Measurements from ENCODE around the gene SLC8A3. TPM values are rescaled to one million over a fixed set of nuclear protein-coding genes. Genes with fewer than 3 reads are reported as not detected.

Gene SLC8A3
- total RNA-seq, 2 donors from 2014 or later = under 0.01 to 0.66 TPM

DNA sequence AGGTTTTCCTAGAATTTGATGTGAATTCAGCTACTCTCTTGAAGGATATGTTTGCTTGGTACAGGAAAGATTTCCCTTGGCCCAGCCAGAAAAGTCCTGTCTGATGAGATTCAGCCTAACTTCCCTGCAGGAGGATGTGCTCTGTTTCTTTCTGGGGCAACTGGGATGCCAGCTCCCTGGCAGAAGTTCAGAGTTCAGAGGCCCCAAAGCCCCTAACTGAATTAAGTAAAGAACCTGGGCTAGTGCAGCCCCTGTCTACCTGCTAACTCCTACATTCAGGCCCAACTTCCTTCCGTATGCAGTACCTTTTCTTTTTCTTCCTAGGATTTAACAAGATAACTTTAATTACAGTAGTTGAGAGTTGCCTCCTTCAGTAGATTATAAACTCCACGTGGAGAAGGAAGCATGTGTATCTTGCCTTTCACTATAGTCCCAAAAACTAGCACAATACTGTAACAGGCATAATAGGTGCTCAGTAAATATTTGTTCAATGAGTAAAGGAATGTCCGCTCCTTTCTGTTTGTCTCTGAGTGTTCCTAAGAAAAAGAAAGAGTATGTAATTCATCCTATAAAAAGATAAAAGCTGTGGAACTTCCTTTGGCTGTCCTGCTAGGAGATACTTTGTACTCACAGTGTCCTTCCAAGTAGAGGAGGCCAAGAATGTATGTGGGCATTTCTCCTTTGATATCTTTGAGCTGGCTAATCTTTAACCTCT lies 141.0 kb downstream of the SLC8A3 start:
- DNase-seq (no peak), ATAC-seq (peak; percentile 48)
- Histone ChIP-seq H3K27ac (no peak overlapping the region), H3K27me3 (no peaks in the 10 kb centered on the region), H3K4me1 (peaks cover 24% of the 10 kb centered on the region), H3K9me3 (no peaks in the 10 kb centered on the region), H3K4me3 (no peak overlapping the region), H3K36me3 (replicated peaks in 1 of 2; ENCODE audit: insufficient read depth in 1 of 2, low read depth in 2 of 2) (no peaks in the 10 kb centered on the region)
- 21 to 31% methylated on average over 3 of the region's 3 CpGs for WGBS, 2 donors
- intact Hi-C loops (cut with DNase I) = no loop called here
- TF ChIP-seq, protein P1, sequence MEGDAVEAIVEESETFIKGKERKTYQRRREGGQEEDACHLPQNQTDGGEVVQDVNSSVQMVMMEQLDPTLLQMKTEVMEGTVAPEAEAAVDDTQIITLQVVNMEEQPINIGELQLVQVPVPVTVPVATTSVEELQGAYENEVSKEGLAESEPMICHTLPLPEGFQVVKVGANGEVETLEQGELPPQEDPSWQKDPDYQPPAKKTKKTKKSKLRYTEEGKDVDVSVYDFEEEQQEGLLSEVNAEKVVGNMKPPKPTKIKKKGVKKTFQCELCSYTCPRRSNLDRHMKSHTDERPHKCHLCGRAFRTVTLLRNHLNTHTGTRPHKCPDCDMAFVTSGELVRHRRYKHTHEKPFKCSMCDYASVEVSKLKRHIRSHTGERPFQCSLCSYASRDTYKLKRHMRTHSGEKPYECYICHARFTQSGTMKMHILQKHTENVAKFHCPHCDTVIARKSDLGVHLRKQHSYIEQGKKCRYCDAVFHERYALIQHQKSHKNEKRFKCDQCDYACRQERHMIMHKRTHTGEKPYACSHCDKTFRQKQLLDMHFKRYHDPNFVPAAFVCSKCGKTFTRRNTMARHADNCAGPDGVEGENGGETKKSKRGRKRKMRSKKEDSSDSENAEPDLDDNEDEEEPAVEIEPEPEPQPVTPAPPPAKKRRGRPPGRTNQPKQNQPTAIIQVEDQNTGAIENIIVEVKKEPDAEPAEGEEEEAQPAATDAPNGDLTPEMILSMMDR (IDR thresholded peaks at IDR 0.05) = no peak
- no peak for TF ChIP-seq POLR2A (IDR thresholded peaks at IDR 0.05)

GRCh38 chr14:70045844-70046535 lies 142.8 kb downstream of the SLC8A3 start:
- no peak overlapping the region for H3K27ac ChIP-seq
- no peaks in the 10 kb centered on the region for H3K27me3 ChIP-seq
- peak; percentile 95 for ATAC-seq
- H3K36me3 ChIP-seq (replicated peaks in 1 of 2; ENCODE audit: insufficient read depth in 1 of 2, low read depth in 2 of 2) = no peaks in the 10 kb centered on the region
- peak; percentile 85 to 90 (median 86) for DNase-seq
- 13% methylated on average over 21 to 22 of the region's 22 CpGs for WGBS, 2 donors
- H3K4me1 ChIP-seq = peaks cover 24% of the 10 kb centered on the region
- TF ChIP-seq, protein P1 (IDR thresholded peaks at IDR 0.05) = peak; percentile 67 to 94 (median 92)
- TF ChIP-seq POLR2A (IDR thresholded peaks at IDR 0.05) = no peak
- H3K4me3 ChIP-seq = no peak overlapping the region
- intact Hi-C loops (cut with DNase I) = no loop called here
- H3K9me3 ChIP-seq = no peaks in the 10 kb centered on the region

DNA sequence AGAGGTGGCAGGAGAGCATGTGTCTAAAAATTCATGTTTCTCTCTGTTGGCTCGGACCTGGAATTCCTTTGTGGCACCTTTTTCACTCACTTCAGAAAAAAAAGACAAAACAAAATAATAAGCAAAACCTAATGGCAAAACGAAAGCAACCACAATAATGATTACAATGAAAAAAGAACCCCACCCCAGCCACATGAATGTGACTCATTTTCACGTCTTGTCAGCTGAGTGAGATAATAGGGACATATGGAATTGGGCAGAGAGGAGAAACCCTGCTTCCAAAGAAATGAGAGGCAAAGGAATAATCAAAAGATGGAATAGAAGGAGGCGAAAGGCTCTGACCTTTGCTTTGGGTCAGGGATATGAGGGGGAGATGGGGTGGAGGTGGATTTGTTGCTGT lies 143.4 kb downstream of the SLC8A3 start:
- H3K36me3 ChIP-seq (replicated peaks in 1 of 2; ENCODE audit: insufficient read depth in 1 of 2, low read depth in 2 of 2) = no peaks in the 10 kb centered on the region
- intact Hi-C loops (cut with DNase I) = no loop called here
- no peaks in the 10 kb centered on the region for H3K9me3 ChIP-seq
- peaks cover 24% of the 10 kb centered on the region for H3K4me1 ChIP-seq
- no peak for TF ChIP-seq POLR2A (IDR thresholded peaks at IDR 0.05)
- TF ChIP-seq, protein P1 (IDR thresholded peaks at IDR 0.05) = no peak
- no peak for ATAC-seq
- no peaks in the 10 kb centered on the region for H3K27me3 ChIP-seq
- 61 to 65% methylated on average over 4 of the region's 4 CpGs for WGBS, 2 donors
- H3K4me3 ChIP-seq = no peak overlapping the region
- no peak overlapping the region for H3K27ac ChIP-seq
- DNase-seq = no peak

GRCh38 chr14:70043001-70043400 lies 145.8 kb downstream of the SLC8A3 start:
- no peaks in the 10 kb centered on the region for H3K9me3 ChIP-seq
- intact Hi-C loops (cut with DNase I) = no loop called here
- no peaks in the 10 kb centered on the region for H3K36me3 ChIP-seq (replicated peaks in 1 of 2; ENCODE audit: insufficient read depth in 1 of 2, low read depth in 2 of 2)
- TF ChIP-seq POLR2A (IDR thresholded peaks at IDR 0.05) = no peak
- TF ChIP-seq, protein P1 (IDR thresholded peaks at IDR 0.05) = no peak
- H3K4me3 ChIP-seq = no peak overlapping the region
- ATAC-seq (no peak), DNase-seq (no peak)
- peaks cover 15% of the 10 kb centered on the region for H3K4me1 ChIP-seq
- no peaks in the 10 kb centered on the region for H3K27me3 ChIP-seq
- WGBS, 2 donors = 77 to 79% methylated on average over 2 of the region's 2 CpGs
- no peak overlapping the region for H3K27ac ChIP-seq
